ENCODE results near the gene STOM.

GRCh38 chr9:121331549-121331948, 38.5 kb downstream of the STOM start:
- no peak for TF ChIP-seq TEAD4 (IDR thresholded peaks at IDR 0.05; ENCODE audit: low read depth, low read length)
- TF ChIP-seq CTCF (IDR thresholded peaks at IDR 0.05; ENCODE audit: control extremely low read depth in 1 of 3, insufficient read depth in 1 of 3, low read depth in 1 of 3, low read length in 3 of 3) = no peak
- TF ChIP-seq RFX5 (IDR thresholded peaks at IDR 0.05; ENCODE audit: borderline replicate concordance, low read depth, low read length) = no peak
- TF ChIP-seq SIX5 (IDR thresholded peaks at IDR 0.05; ENCODE audit: low read depth, low read length) = no peak
- TF ChIP-seq KDM5A (IDR thresholded peaks at IDR 0.05; ENCODE audit: low read length) = no peak
